Islet precursor cell (in vitro differentiated cells): ENCODE measurements around the gene ZCCHC7.
A peak's percentile ranks its signal among the peaks of the same experiment; 100 is the strongest.

Experiments used
- DNase-seq: peaks from one replicate; pipeline ENCODE4 v3.0.0-alpha.2; 2018

ZCCHC7 gene

GRCh38 chr9:37342895-37343294 lies 222.5 kb downstream of the ZCCHC7 start:
- no peak for DNase-seq

GRCh38 chr9:37343724-37344123 lies 223.3 kb downstream of the ZCCHC7 start:
- no peak for DNase-seq

- no peak for DNase-seq
Observed at GRCh38 chr9:37345038-37345437, 224.7 kb downstream of the ZCCHC7 start.

GRCh38 chr9:37348917-37349316 lies 228.5 kb downstream of the ZCCHC7 start:
- DNase-seq = no peak

GRCh38 chr9:37350486-37351190 lies 230.3 kb downstream of the ZCCHC7 start:
- no peak for DNase-seq

GRCh38 chr9:37353791-37354190 lies 233.4 kb downstream of the ZCCHC7 start:
- no peak for DNase-seq

- no peak for DNase-seq
Observed at GRCh38 chr9:37362430-37362829, 242.1 kb downstream of the ZCCHC7 start.

GRCh38 chr9:37363124-37363523 lies 242.8 kb downstream of the ZCCHC7 start:
- DNase-seq = peak; percentile 30

- DNase-seq = peak; percentile 24
Observed at GRCh38 chr9:37364136-37364535, 243.8 kb downstream of the ZCCHC7 start.

- peak; percentile 41 for DNase-seq
Observed at GRCh38 chr9:37364751-37365360, 244.5 kb downstream of the ZCCHC7 start.

GRCh38 chr9:37369671-37370070 lies 249.3 kb downstream of the ZCCHC7 start:
- DNase-seq = peak; percentile 40

GRCh38 chr9:37370282-37370681 lies 249.9 kb downstream of the ZCCHC7 start:
- DNase-seq = peak; percentile 24

- peak; percentile 37 for DNase-seq
Observed at GRCh38 chr9:37370968-37371563, 250.7 kb downstream of the ZCCHC7 start.

- DNase-seq = peak; percentile 59
Observed at GRCh38 chr9:37371565-37372464, 251.4 kb downstream of the ZCCHC7 start.

GRCh38 chr9:37372839-37373238 lies 252.5 kb downstream of the ZCCHC7 start:
- DNase-seq = no peak

- peak; percentile 11 for DNase-seq
Observed at GRCh38 chr9:37373621-37374020, 253.2 kb downstream of the ZCCHC7 start.

- peak; percentile 45 for DNase-seq
Observed at GRCh38 chr9:37374892-37375291, 254.5 kb downstream of the ZCCHC7 start.

GRCh38 chr9:37377688-37378612 lies 257.6 kb downstream of the ZCCHC7 start:
- DNase-seq = no peak

GRCh38 chr9:37378613-37379004 lies 258.2 kb downstream of the ZCCHC7 start:
- DNase-seq = no peak

GRCh38 chr9:37379835-37380234 lies 259.5 kb downstream of the ZCCHC7 start:
- DNase-seq = no peak

GRCh38 chr9:37380570-37380969 lies 260.2 kb downstream of the ZCCHC7 start:
- DNase-seq = no peak

- DNase-seq = no peak
Observed at GRCh38 chr9:37381094-37381741, 260.8 kb downstream of the ZCCHC7 start.
